ENCODE data around the gene LRRC47. TPM values are rescaled to one million over a fixed set of nuclear protein-coding genes. Genes with fewer than 3 reads are reported as not detected.

LRRC47 gene
- total RNA-seq, 1 donor = 22.9 TPM

- no peak overlapping the region for H3K4me3 ChIP-seq (ENCODE audit: low read depth, low read length)
- no peak for DNase-seq (ENCODE audit: low read depth)
- no peak for TF ChIP-seq CTCF (IDR thresholded peaks at IDR 0.05; ENCODE audit: insufficient read depth, low read length)
Observed at GRCh38 chr1:3779912-3780416, 16.3 kb downstream of the LRRC47 start.

- DNase-seq (ENCODE audit: low read depth) = no peak
- H3K4me3 ChIP-seq (ENCODE audit: low read depth, low read length) = no peak overlapping the region
- TF ChIP-seq CTCF (IDR thresholded peaks at IDR 0.05; ENCODE audit: insufficient read depth, low read length) = no peak
Observed at GRCh38 chr1:3779265-3779911, 16.9 kb downstream of the LRRC47 start.

GRCh38 chr1:3778590-3779264 is 17.6 kb downstream of the LRRC47 start:
- no peak overlapping the region for H3K4me3 ChIP-seq (ENCODE audit: low read depth, low read length)
- no peak for DNase-seq (ENCODE audit: low read depth)
- no peak for TF ChIP-seq CTCF (IDR thresholded peaks at IDR 0.05; ENCODE audit: insufficient read depth, low read length)

GRCh38 chr1:3777647-3778589 is 18.4 kb downstream of the LRRC47 start:
- no peak overlapping the region for H3K4me3 ChIP-seq (ENCODE audit: low read depth, low read length)
- no peak for DNase-seq (ENCODE audit: low read depth)
- no peak for TF ChIP-seq CTCF (IDR thresholded peaks at IDR 0.05; ENCODE audit: insufficient read depth, low read length)

GRCh38 chr1:3777078-3777547 is 19.2 kb downstream of the LRRC47 start:
- no peak for TF ChIP-seq CTCF (IDR thresholded peaks at IDR 0.05; ENCODE audit: insufficient read depth, low read length)
- H3K4me3 ChIP-seq (ENCODE audit: low read depth, low read length) = no peak overlapping the region
- no peak for DNase-seq (ENCODE audit: low read depth)

- no peak overlapping the region for H3K4me3 ChIP-seq (ENCODE audit: low read depth, low read length)
- TF ChIP-seq CTCF (IDR thresholded peaks at IDR 0.05; ENCODE audit: insufficient read depth, low read length) = no peak
- no peak for DNase-seq (ENCODE audit: low read depth)
Observed at GRCh38 chr1:3776231-3776961, 19.9 kb downstream of the LRRC47 start.
